ENCODE measurements around the gene PANK4. TPM values are rescaled to one million over a fixed set of nuclear protein-coding genes. Genes with fewer than 3 reads are reported as not detected.
A peak's percentile ranks its signal among the peaks of the same experiment; 100 is the strongest.
"Not testable (repeated sequence)": the region's sequence is repeated elsewhere in the genome, so short reads cannot be mapped to it uniquely, and the experiment has no call there.

PANK4 gene
- total and polyA plus RNA-seq, 4 donors: 6.2 to 26.8 (median 12.6) TPM

DNA sequence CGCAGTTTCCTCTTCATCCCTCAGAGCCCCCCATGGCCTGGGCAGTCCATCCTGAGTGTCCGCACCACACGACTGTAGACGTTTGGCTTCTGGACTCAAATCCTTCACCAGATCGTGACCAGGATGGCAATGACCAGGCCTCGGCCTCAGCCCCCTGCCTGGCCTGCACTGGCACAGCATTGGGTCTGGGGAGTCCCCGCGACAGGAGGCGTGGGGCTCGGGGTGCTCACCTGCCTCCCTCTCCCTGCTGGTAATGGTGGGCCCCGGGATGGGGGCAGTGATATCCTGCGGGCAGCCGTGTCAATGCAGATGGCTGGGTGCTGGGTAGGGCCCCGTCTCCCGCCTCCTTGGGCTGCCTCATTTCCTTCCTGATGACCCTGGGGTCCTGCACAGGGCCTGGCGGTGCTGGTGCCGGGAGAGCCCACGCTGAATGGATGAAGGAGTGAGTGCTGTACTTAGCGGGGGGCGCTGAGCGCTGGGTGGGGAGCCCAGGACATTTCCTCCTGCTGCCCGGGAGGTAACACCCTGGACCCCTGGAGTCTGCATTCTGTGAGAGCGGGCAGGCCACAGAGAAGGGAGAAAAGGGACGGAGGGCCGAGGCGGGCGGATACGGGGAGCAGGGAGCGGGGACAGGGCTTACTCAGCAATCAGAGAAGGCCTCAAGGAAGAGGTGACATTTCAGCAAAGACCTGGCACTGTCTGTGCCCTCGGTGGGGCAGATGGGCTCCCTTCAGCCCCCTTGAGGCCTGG is 27.6 kb upstream of the PANK4 start:
- TF ChIP-seq NR2F2 (IDR thresholded peaks at IDR 0.05) (peak; percentile 48), TAF1 (conservative IDR thresholded peaks at IDR 0.05) (no peak)
- Histone ChIP-seq H3K27ac (ENCODE audit: low read depth in 1 of 2, low read length in 2 of 2) (peak overlapping the region; percentile 50 to 83), H3K9me3 (ENCODE audit: control insufficient read depth in 4 of 4, low read length in 3 of 4) (no peaks in the 10 kb centered on the region), H3K36me3 (ENCODE audit: control insufficient read depth in 4 of 4, insufficient read depth in 3 of 4, low read depth in 1 of 4, low read length in 3 of 4) (peaks cover 0 to 4% (median 2%) of the 10 kb centered on the region in 4 donors), H3K4me1 (ENCODE audit: control insufficient read depth in 4 of 4, insufficient read depth in 4 of 4, low read length in 3 of 4) (peaks cover 10 to 33% (median 22%) of the 10 kb centered on the region in 4 donors), H3K9ac (ENCODE audit: low read depth in 1 of 2, low read length in 2 of 2) (no peak overlapping the region), H3K27me3 (ENCODE audit: control insufficient read depth in 4 of 4, insufficient read depth in 4 of 4, low read length in 3 of 4) (no peaks in the 10 kb centered on the region), H3K4me3 (ENCODE audit: low read depth in 1 of 3, low read length in 3 of 3) (no peak overlapping the region)
- 79% methylated on average over 30 of the region's 30 CpGs for WGBS
- no peak for DNase-seq (ENCODE audit: low spot score)

DNA sequence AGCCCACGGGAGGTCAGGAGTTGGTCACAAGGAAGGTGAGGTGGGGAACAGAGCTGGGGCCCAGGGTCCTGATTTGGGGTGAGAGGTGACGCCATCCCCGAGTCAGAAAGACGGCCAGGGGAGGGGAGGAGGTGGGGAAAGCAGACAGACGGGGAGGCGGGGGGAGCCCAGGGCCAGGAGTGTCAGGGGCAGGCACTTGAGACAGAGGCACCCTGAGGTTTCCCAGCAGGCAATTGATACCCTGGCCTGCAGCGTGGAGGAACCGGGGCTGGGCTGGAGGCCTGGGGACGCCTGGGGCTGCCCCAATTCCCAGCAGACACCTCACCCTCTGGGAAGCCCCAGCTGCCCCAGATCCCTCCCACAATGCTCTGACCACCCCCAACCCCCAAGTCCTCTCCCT is 26.7 kb upstream of the PANK4 start:
- not testable (repeated sequence) for H3K36me3 ChIP-seq (ENCODE audit: control insufficient read depth in 4 of 4, insufficient read depth in 3 of 4, low read depth in 1 of 4, low read length in 3 of 4); H3K9me3 ChIP-seq (ENCODE audit: control insufficient read depth in 4 of 4, low read length in 3 of 4); DNase-seq (ENCODE audit: low spot score); H3K27me3 ChIP-seq (ENCODE audit: control insufficient read depth in 4 of 4, insufficient read depth in 4 of 4, low read length in 3 of 4); H3K9ac ChIP-seq (ENCODE audit: low read depth in 1 of 2, low read length in 2 of 2); H3K27ac ChIP-seq (ENCODE audit: low read depth in 1 of 2, low read length in 2 of 2); H3K4me3 ChIP-seq (ENCODE audit: low read depth in 1 of 3, low read length in 3 of 3)
- 73% methylated on average over 9 of the region's 9 CpGs for WGBS
- peaks cover 11 to 37% (median 25%) of the 10 kb centered on the region in 4 donors for H3K4me1 ChIP-seq (ENCODE audit: control insufficient read depth in 4 of 4, insufficient read depth in 4 of 4, low read length in 3 of 4)

DNA sequence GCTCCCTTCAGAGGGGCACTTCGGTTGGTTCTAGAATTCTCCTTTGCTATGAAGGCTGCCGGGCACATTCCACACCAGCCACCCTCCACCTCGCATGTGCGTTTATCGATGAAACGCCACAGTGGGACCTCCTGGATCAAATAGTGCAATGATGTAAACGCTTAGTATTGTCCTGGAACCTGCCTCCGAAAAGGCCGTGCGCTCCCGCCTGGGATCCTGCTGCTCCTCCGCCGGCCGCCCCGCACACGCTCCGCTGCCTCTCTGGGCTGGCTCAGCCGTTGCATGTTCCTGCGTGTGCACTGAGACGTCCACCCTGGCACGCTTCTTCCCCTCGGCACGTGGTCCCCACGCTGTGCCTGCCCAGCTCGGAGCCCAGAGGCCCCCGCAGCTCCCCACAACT is 25.8 kb upstream of the PANK4 start:
- Histone ChIP-seq H3K9ac (ENCODE audit: low read depth in 1 of 2, low read length in 2 of 2) (no peak overlapping the region), H3K4me1 (ENCODE audit: control insufficient read depth in 4 of 4, insufficient read depth in 4 of 4, low read length in 3 of 4) (peaks cover 12 to 37% (median 27%) of the 10 kb centered on the region in 4 donors), H3K4me3 (ENCODE audit: low read depth in 1 of 3, low read length in 3 of 3) (no peak overlapping the region), H3K27me3 (ENCODE audit: control insufficient read depth in 4 of 4, insufficient read depth in 4 of 4, low read length in 3 of 4) (no peaks in the 10 kb centered on the region), H3K9me3 (ENCODE audit: control insufficient read depth in 4 of 4, low read length in 3 of 4) (no peaks in the 10 kb centered on the region), H3K36me3 (ENCODE audit: control insufficient read depth in 4 of 4, insufficient read depth in 3 of 4, low read depth in 1 of 4, low read length in 3 of 4) (no peaks in the 10 kb centered on the region), H3K27ac (ENCODE audit: low read depth in 1 of 2, low read length in 2 of 2) (no peak overlapping the region)
- DNase-seq (ENCODE audit: low spot score): no peak
- WGBS: 98% methylated on average over 26 of the region's 26 CpGs
- TF ChIP-seq FOXA2 (IDR thresholded peaks at IDR 0.05) (no peak), TAF1 (conservative IDR thresholded peaks at IDR 0.05) (no peak), GABPA (IDR thresholded peaks at IDR 0.05 in 1 of 2, conservative IDR thresholded peaks at IDR 0.05 in 1 of 2) (no peak), NR2F2 (IDR thresholded peaks at IDR 0.05) (no peak), FOXA1 (IDR thresholded peaks at IDR 0.05) (no peak), RAD21 (IDR thresholded peaks at IDR 0.05) (no peak), YY1 (IDR thresholded peaks at IDR 0.05) (no peak), JUND (IDR thresholded peaks at IDR 0.05) (no peak), HNF4A (conservative IDR thresholded peaks at IDR 0.05) (no peak), HNF4G (IDR thresholded peaks at IDR 0.05) (no peak), SP1 (IDR thresholded peaks at IDR 0.05) (no peak), EGR1 (IDR thresholded peaks at IDR 0.05; ENCODE audit: low read depth in 2 of 2) (no peak), RXRA (IDR thresholded peaks at IDR 0.05) (no peak)
- TF ChIP-seq, protein P1, sequence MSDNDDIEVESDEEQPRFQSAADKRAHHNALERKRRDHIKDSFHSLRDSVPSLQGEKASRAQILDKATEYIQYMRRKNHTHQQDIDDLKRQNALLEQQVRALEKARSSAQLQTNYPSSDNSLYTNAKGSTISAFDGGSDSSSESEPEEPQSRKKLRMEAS (IDR thresholded peaks at IDR 0.05): no peak
- TF ChIP-seq, protein P2, sequence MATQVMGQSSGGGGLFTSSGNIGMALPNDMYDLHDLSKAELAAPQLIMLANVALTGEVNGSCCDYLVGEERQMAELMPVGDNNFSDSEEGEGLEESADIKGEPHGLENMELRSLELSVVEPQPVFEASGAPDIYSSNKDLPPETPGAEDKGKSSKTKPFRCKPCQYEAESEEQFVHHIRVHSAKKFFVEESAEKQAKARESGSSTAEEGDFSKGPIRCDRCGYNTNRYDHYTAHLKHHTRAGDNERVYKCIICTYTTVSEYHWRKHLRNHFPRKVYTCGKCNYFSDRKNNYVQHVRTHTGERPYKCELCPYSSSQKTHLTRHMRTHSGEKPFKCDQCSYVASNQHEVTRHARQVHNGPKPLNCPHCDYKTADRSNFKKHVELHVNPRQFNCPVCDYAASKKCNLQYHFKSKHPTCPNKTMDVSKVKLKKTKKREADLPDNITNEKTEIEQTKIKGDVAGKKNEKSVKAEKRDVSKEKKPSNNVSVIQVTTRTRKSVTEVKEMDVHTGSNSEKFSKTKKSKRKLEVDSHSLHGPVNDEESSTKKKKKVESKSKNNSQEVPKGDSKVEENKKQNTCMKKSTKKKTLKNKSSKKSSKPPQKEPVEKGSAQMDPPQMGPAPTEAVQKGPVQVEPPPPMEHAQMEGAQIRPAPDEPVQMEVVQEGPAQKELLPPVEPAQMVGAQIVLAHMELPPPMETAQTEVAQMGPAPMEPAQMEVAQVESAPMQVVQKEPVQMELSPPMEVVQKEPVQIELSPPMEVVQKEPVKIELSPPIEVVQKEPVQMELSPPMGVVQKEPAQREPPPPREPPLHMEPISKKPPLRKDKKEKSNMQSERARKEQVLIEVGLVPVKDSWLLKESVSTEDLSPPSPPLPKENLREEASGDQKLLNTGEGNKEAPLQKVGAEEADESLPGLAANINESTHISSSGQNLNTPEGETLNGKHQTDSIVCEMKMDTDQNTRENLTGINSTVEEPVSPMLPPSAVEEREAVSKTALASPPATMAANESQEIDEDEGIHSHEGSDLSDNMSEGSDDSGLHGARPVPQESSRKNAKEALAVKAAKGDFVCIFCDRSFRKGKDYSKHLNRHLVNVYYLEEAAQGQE (IDR thresholded peaks at IDR 0.05): no peak
- TF ChIP-seq, protein P3, sequence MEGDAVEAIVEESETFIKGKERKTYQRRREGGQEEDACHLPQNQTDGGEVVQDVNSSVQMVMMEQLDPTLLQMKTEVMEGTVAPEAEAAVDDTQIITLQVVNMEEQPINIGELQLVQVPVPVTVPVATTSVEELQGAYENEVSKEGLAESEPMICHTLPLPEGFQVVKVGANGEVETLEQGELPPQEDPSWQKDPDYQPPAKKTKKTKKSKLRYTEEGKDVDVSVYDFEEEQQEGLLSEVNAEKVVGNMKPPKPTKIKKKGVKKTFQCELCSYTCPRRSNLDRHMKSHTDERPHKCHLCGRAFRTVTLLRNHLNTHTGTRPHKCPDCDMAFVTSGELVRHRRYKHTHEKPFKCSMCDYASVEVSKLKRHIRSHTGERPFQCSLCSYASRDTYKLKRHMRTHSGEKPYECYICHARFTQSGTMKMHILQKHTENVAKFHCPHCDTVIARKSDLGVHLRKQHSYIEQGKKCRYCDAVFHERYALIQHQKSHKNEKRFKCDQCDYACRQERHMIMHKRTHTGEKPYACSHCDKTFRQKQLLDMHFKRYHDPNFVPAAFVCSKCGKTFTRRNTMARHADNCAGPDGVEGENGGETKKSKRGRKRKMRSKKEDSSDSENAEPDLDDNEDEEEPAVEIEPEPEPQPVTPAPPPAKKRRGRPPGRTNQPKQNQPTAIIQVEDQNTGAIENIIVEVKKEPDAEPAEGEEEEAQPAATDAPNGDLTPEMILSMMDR (IDR thresholded peaks at IDR 0.05; ENCODE audit: low read depth, low read length, missing input control): no peak
- TF ChIP-seq, protein P4, sequence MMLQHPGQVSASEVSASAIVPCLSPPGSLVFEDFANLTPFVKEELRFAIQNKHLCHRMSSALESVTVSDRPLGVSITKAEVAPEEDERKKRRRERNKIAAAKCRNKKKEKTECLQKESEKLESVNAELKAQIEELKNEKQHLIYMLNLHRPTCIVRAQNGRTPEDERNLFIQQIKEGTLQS (IDR thresholded peaks at IDR 0.05): no peak

DNA sequence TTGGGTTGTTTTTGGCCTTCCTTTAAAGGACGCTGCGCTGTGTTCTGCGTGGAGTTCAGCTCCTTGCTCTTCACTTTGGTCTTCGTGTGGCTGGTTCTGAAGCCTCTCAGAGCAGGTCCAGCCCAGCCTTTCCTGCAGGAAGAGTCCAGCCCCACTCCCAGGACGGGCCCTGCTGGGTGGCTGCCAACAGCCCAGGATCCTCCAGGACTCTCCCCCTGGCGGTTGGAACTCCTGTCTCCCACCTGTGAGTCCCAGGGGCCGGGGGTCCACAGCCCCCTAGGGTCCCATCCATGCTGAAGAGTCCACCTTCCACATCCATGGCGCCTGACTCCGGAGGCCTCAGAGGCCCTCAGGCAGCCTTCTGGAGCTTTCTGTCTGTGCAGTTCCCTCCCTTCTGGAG is 25.1 kb upstream of the PANK4 start:
- H3K9ac ChIP-seq (ENCODE audit: low read depth in 1 of 2, low read length in 2 of 2); H3K27me3 ChIP-seq (ENCODE audit: control insufficient read depth in 4 of 4, insufficient read depth in 4 of 4, low read length in 3 of 4); DNase-seq (ENCODE audit: low spot score); H3K36me3 ChIP-seq (ENCODE audit: control insufficient read depth in 4 of 4, insufficient read depth in 3 of 4, low read depth in 1 of 4, low read length in 3 of 4); H3K9me3 ChIP-seq (ENCODE audit: control insufficient read depth in 4 of 4, low read length in 3 of 4); H3K4me3 ChIP-seq (ENCODE audit: low read depth in 1 of 3, low read length in 3 of 3); H3K27ac ChIP-seq (ENCODE audit: low read depth in 1 of 2, low read length in 2 of 2): not testable (repeated sequence)
- peaks cover 13 to 42% (median 28%) of the 10 kb centered on the region in 4 donors for H3K4me1 ChIP-seq (ENCODE audit: control insufficient read depth in 4 of 4, insufficient read depth in 4 of 4, low read length in 3 of 4)
- 82% methylated on average over 9 of the region's 9 CpGs for WGBS

All from liver (tissue), 9 donors.